BLaER1 (cell line): Measurements from ENCODE around the gene SLFN14.
A peak's percentile ranks its signal among the peaks of the same experiment; 100 is the strongest.

Experiments
- H3K27ac ChIP-seq: shearing (Covaris generic); formaldehyde crosslinking; 2 replicates; pipeline ENCODE4 v1.8.1; 2022
- H3K27me3 ChIP-seq: shearing (Covaris generic); formaldehyde crosslinking; 2 replicates; pipeline ENCODE4 v1.8.1; 2022
- H3K36me3 ChIP-seq: shearing (Covaris generic); formaldehyde crosslinking; 2 replicates; pipeline ENCODE4 v1.8.1; 2022
- H3K4me1 ChIP-seq: shearing (Covaris generic); formaldehyde crosslinking; 2 replicates; pipeline ENCODE4 v1.8.1; 2022
- H3K4me2 ChIP-seq: shearing (Covaris generic); formaldehyde crosslinking; 2 replicates; pipeline ENCODE4 v1.8.1; 2022
- H3K4me3 ChIP-seq: shearing (Covaris generic); formaldehyde crosslinking; 2 replicates; pipeline ENCODE4 v1.8.1; 2022
- H3K9ac ChIP-seq: shearing (Covaris generic); formaldehyde crosslinking; 2 replicates; pipeline ENCODE4 v1.8.1; 2022
- H3K9me3 ChIP-seq: shearing (Covaris generic); formaldehyde crosslinking; 2 replicates; pipeline ENCODE4 v1.8.1; 2022
- H4K20me1 ChIP-seq: shearing (Covaris generic); formaldehyde crosslinking; 2 replicates; pipeline ENCODE4 v1.8.1; 2022
- Cebpa-rat ChIP-seq: shearing (Covaris generic); IDR thresholded peaks from 2 replicates; pipeline ENCODE4 v1.8.1; 2022

SLFN14 gene

DNA sequence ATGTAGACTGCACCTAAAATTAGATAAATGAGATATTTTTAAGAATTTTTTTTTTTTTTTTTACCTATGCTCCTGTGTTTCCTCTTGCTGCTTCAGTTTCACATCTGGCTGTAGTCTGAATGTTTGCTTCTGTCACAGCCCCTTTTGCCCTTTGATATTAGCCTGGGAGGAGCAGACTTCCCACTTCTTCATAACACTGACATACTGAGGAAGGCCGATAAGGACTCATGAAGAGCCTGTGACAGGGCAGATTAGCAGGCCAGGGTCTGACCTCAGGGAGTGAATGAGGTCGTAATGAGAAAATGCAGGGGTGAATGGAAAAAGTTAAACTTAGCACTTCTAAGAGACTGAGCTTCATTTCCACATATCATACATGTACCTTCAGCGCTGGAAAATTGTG lies at the start of gene SLFN14:
Gene SLFN14 (minus strand): TSS at position 117 of the 400 bp plus-strand sequence. CDS start 2,757 bp downstream, outside the sequence.
- Histone ChIP-seq H3K9me3 (no peaks in the 10 kb centered on the region), H3K27ac (no peak within 1 kb of the TSS), H4K20me1 (no peaks in the 10 kb centered on the region), H3K4me1 (peaks cover 15% of the 10 kb centered on the region), H3K4me2 (peak within 1 kb of the TSS; percentile 48; the same call in 1 of the 2 replicates), H3K27me3 (no peaks in the 10 kb centered on the region), H3K36me3 (no peaks in the 10 kb centered on the region), H3K9ac (no peak within 1 kb of the TSS), H3K4me3 (no peak within 1 kb of the TSS)
- TF ChIP-seq Cebpa-rat, result no peak

DNA sequence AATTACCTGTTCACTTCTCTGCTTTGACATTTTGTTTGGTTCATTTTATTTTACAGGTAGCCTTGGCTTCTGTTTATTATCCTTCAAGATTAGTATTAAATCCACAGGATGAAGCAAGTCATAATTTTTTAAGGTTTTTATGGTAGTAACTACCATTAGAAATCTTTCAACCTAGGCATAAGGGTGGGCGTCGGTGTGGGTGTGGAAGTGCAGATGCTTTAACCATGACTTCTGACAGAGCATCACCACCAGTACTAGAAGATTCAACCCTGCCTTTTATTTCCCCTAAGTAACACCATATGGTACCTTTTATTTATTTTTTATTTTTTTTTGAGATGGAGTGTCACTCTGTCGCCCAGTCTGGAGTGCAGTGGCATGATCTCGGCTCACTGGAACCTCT lies 49.2 kb upstream of the SLFN14 start:
- Histone ChIP-seq H3K4me1 (no peaks in the 10 kb centered on the region), H3K4me3 (no peak overlapping the region), H3K9ac (no peak overlapping the region), H3K9me3 (no peaks in the 10 kb centered on the region), H3K4me2 (no peak overlapping the region), H3K36me3 (peaks cover 97% of the 10 kb centered on the region), H3K27me3 (no peaks in the 10 kb centered on the region), H3K27ac (no peak overlapping the region), H4K20me1 (peaks cover 36% of the 10 kb centered on the region)
- no peak for TF ChIP-seq Cebpa-rat

DNA sequence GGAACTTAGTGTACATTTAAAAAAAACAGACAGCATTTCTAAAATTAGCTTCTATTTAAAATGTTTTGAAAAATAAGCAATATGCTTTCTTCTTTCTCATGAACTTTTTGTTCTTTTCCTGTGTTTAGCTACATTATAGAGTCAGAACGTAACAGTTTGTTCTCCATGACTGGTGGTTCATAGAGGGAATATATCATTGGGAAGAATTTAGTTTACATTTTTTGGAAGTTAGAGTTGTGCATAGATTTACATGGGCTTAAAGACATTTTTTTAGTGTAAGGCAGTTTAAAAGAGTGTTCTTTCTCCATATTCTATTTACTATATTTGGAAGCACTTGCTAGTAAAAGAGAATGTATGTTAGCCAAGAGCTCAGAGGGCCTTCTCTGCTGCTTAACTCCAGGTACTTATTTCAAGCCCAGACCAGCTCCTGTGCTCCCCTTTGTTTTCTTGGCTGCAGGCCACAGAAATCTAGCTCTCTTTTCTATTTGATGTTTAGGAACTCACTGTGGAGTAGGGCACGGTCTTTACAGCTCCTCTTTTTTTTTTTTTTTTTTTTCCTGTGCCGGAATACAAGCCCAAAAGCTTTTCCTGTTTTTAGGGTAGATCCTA lies 46.7 kb upstream of the SLFN14 start:
- Histone ChIP-seq H3K4me1 (no peaks in the 10 kb centered on the region), H3K4me3 (no peak overlapping the region), H3K36me3 (peaks cover 97% of the 10 kb centered on the region), H3K27ac (no peak overlapping the region), H3K27me3 (no peaks in the 10 kb centered on the region), H3K9ac (no peak overlapping the region), H4K20me1 (peaks cover 21% of the 10 kb centered on the region), H3K4me2 (no peak overlapping the region), H3K9me3 (no peaks in the 10 kb centered on the region)
- no peak for TF ChIP-seq Cebpa-rat

DNA sequence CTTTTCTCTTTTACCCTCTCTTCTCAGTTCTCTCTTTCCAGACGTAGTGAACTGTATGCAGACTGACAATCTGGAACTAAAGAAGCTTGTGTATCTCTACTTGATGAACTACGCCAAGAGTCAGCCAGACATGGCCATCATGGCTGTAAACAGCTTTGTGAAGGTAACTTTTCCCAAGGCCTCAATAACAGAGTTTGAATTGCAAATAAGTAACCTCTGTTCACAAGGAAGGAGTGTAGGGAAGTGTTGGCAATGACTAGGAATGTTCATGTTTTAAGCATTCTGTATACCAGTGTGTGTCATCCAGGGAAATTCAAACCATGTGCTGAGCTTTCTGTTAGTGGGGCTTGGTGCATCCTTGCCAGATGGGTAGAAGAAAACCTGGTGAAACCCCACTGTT lies 45.1 kb upstream of the SLFN14 start:
- no peaks in the 10 kb centered on the region for H3K4me1 ChIP-seq
- no peak overlapping the region for H3K4me2 ChIP-seq
- H3K36me3 ChIP-seq, result peaks cover 100% of the 10 kb centered on the region
- H3K27ac ChIP-seq, result no peak overlapping the region
- no peak for TF ChIP-seq Cebpa-rat
- H4K20me1 ChIP-seq, result peaks cover 8% of the 10 kb centered on the region; the same call in 1 of the 2 replicates
- no peak overlapping the region for H3K4me3 ChIP-seq
- no peaks in the 10 kb centered on the region for H3K9me3 ChIP-seq
- no peak overlapping the region for H3K9ac ChIP-seq
- H3K27me3 ChIP-seq, result no peaks in the 10 kb centered on the region

DNA sequence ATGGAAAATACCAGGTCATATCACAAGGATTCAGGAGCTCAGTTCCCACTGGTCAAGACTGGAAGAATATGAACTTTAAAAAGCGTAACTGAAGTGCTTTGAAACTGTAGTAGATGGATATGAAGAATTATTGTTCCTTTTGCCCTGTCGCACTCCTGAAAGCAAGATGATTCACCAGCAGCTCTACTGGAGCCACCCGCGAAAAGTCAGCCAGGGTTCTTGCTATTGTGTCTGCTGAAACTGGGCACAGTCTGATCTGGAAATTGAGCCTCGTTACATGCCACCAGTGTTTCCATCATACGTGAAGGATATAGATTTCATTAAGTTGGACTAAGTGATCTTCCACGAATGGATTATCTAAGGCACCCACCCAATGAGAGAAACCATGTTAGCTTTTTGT lies 43.1 kb upstream of the SLFN14 start:
- Histone ChIP-seq H4K20me1 (peaks cover 19% of the 10 kb centered on the region; the same call in 1 of the 2 replicates), H3K4me2 (no peak overlapping the region), H3K9me3 (no peaks in the 10 kb centered on the region), H3K27ac (no peak overlapping the region), H3K4me3 (no peak overlapping the region), H3K4me1 (no peaks in the 10 kb centered on the region), H3K27me3 (no peaks in the 10 kb centered on the region), H3K9ac (no peak overlapping the region), H3K36me3 (peaks cover 99% of the 10 kb centered on the region)
- TF ChIP-seq Cebpa-rat, result no peak

DNA sequence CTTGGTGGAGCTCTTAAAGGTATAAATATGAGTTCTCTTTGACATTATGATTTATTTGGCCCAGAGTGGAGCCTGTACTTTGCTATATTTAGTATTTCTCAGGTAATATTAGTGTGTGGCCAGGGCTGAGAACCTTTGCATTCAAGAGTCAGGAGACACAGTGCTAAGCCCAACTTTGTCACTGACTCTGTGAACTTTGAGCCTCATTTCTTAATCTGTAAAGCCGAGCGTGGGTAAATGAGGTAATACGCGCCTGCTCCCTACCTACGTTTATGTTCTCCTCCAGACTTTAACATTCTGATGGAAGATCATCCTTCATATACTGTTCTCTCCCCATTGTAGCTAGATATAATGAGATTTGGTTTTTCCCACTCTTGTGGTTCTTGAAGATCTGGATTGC lies 37.0 kb upstream of the SLFN14 start:
- no peaks in the 10 kb centered on the region for H3K4me1 ChIP-seq
- H3K36me3 ChIP-seq, result peaks cover 91% of the 10 kb centered on the region
- no peak overlapping the region for H3K4me3 ChIP-seq
- no peak overlapping the region for H3K9ac ChIP-seq
- no peak overlapping the region for H3K27ac ChIP-seq
- no peaks in the 10 kb centered on the region for H3K9me3 ChIP-seq
- H4K20me1 ChIP-seq, result peaks cover 53% of the 10 kb centered on the region
- no peak for TF ChIP-seq Cebpa-rat
- H3K27me3 ChIP-seq, result no peaks in the 10 kb centered on the region
- no peak overlapping the region for H3K4me2 ChIP-seq

DNA sequence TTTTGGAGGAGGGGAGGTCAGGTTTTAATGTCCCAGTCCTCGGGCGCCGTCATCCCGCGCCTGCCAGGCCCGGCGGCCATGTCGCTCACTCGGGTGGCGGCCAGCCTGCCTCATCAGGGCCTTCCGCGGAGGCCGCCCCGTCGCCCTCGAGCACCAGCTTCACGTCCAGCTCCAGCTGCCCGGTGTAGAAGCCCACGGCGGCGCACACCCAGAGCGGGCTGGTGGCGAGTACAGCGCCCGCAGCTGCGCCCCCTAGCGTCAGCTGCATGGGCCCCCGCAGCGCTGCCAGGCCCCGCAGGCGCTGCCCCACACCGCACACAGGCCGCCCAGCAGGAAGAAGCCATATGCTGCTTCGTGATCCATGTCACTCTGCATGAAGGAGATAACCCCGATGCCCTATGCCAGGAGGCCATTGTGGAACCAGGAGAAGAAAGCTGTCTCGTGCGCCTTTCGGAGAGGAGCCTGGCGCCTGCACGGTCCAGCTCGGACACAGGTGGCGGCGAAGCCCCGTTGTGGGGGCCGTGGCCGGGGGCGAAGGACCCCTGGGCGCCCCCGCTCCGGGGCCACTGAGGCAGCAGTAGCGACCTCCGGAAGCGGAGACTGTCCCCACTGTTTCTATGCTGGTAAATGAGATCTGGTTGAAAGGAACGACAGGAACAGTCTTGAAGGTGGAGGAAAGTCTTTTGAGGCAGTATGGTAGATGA lies 36.1 kb upstream of the SLFN14 start:
- no peak for TF ChIP-seq Cebpa-rat
- H3K27ac ChIP-seq, result no peak overlapping the region

DNA sequence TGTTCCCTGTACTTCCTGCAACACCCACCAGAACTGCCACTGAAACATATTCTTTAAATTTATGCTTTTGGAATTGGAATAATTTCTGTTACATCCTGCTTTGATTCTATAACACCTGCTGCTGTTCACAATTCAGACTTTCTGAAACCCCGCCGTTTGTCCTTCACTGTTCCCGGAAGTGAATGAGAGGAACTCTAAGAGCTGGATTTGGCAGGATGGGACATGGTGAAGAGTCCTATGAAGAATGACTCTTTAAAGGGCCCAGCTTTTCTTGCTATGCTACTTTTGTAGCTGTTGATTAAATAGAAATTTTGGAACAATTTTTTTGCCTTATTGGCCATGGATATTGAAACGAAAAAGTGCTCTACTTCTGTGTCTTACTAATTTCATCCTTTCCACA lies 35.5 kb upstream of the SLFN14 start:
- H3K4me2 ChIP-seq, result no peak overlapping the region
- H3K4me3 ChIP-seq, result no peak overlapping the region
- H3K27me3 ChIP-seq, result no peaks in the 10 kb centered on the region
- no peaks in the 10 kb centered on the region for H3K9me3 ChIP-seq
- no peak overlapping the region for H3K27ac ChIP-seq
- TF ChIP-seq Cebpa-rat, result no peak
- H3K9ac ChIP-seq, result no peak overlapping the region
- peaks cover 83% of the 10 kb centered on the region for H3K36me3 ChIP-seq
- no peaks in the 10 kb centered on the region for H3K4me1 ChIP-seq
- H4K20me1 ChIP-seq, result peaks cover 68% of the 10 kb centered on the region

More for the DNA sequence above, 36.1 kb upstream of the SLFN14 start:
- Histone ChIP-seq H3K27me3 (no peaks in the 10 kb centered on the region), H3K36me3 (peaks cover 86% of the 10 kb centered on the region), H3K9ac (no peak overlapping the region), H4K20me1 (peaks cover 62% of the 10 kb centered on the region), H3K4me1 (no peaks in the 10 kb centered on the region), H3K4me3 (no peak overlapping the region), H3K4me2 (no peak overlapping the region), H3K9me3 (no peaks in the 10 kb centered on the region)

DNA sequence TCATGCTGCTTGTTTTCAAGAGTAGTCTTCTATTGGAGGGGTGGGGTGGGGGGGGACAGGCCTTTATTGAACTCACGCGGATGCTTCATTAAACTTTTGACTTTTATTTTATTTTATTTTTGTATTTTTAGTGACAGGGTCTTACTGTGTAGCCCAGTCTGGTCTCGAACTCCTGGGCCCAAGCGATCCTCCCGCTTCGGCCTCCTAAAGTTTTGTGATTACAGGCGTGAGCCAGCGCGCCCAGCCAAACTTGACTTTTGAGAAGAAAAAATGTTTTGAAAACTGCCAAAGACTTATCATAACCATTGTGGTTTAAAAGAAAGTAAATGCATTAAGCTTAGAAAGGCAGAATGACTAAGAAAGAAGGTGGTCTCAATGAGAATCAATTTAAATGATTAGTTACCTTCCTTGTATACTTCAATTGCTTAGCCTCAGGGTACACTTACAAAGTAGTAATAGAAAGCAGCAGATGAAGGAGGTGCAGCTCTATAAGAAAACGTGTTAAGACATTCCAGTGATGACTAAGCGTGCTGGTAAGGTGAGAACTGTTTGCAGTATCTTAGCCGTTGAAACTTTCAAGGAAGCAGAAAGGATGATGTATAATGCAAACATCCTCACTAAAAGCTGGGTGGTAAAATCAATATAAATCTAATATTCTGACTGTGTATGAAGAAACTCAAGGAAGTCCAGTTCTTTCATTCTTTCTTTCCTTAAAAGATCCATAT lies 27.7 kb upstream of the SLFN14 start:
- H3K4me3 ChIP-seq, result peak overlapping the region; percentile 90
- H3K27ac ChIP-seq, result no peak overlapping the region

More for the DNA sequence above, 27.7 kb upstream of the SLFN14 start:
- no peaks in the 10 kb centered on the region for H3K27me3 ChIP-seq
- no peak for TF ChIP-seq Cebpa-rat
- no peaks in the 10 kb centered on the region for H3K9me3 ChIP-seq
- H3K4me2 ChIP-seq, result peak overlapping the region; percentile 93
- peak overlapping the region; percentile 93 for H3K9ac ChIP-seq
- peaks cover 49% of the 10 kb centered on the region for H4K20me1 ChIP-seq
- H3K4me1 ChIP-seq, result peaks cover 24% of the 10 kb centered on the region
- H3K36me3 ChIP-seq, result peaks cover 8% of the 10 kb centered on the region; the same call in 1 of the 2 replicates
